Measurements from ENCODE around the gene PAQR4. TPM values are rescaled to one million over a fixed set of nuclear protein-coding genes. Genes with fewer than 3 reads are reported as not detected.
A peak's percentile ranks its signal among the peaks of the same experiment; 100 is the strongest.

Gene PAQR4
- total RNA-seq, 3 donors from 2014 or later (not counting 1 experiment from before 2014, with no cell fraction given) = 2.9 to 4.4 (median 3.5) TPM

GRCh38 chr16:3017794-3018506, 48.8 kb downstream of the PAQR4 start, which contains the start of gene CLDN6:
CLDN6 (minus strand) TSS chr16:3018183; CDS start chr16:3016021, 2,162 bp downstream.
- ATAC-seq (no peak), DNase-seq (peak in 1 of 2 donors; percentile 57)
- H3K4me3 Mint-ChIP-seq = no peak within 1 kb of the TSS
- peaks cover 23 to 38% of the 10 kb centered on the region in 2 donors for H3K4me1 Mint-ChIP-seq
- no peak for TF ChIP-seq CTCF (IDR thresholded peaks at IDR 0.05)
- peaks cover 0 to 5% of the 10 kb centered on the region in 2 donors for H3K27me3 Mint-ChIP-seq (ENCODE audit: low read depth in 2 of 2)
- no peaks in the 10 kb centered on the region for H3K9me3 ChIP-seq (ENCODE audit: control insufficient read depth, insufficient read depth, low read length)
- no peaks in the 10 kb centered on the region for H3K9me3 Mint-ChIP-seq
- 20% methylated on average over 50 of the region's 52 CpGs for WGBS (ENCODE audit: insufficient coverage)
- no peak within 1 kb of the TSS for H3K27ac ChIP-seq (ENCODE audit: low read length)
- intact Hi-C loops (cut with micrococcal nuclease) = no loop called here
- no peaks in the 10 kb centered on the region for H3K36me3 ChIP-seq (ENCODE audit: control insufficient read depth, insufficient read depth, low read length)
- peaks cover 6% of the 10 kb centered on the region for H3K27me3 ChIP-seq (ENCODE audit: control insufficient read depth, insufficient read depth, low read length)
- H3K36me3 Mint-ChIP-seq = no peaks in the 10 kb centered on the region
- no peak within 1 kb of the TSS for H3K27ac Mint-ChIP-seq
- H3K4me3 ChIP-seq (ENCODE audit: low read length) = no peak within 1 kb of the TSS
- H3K4me1 ChIP-seq (ENCODE audit: control insufficient read depth, insufficient read depth, low read length) = peaks cover 47% of the 10 kb centered on the region

- Histone ChIP-seq H3K27ac (ENCODE audit: low read length) (no peak overlapping the region), H3K27me3 (ENCODE audit: control insufficient read depth, insufficient read depth, low read length) (peaks cover 6% of the 10 kb centered on the region), H3K4me1 (ENCODE audit: control insufficient read depth, insufficient read depth, low read length) (peaks cover 61% of the 10 kb centered on the region), H3K9me3 (ENCODE audit: control insufficient read depth, insufficient read depth, low read length) (no peaks in the 10 kb centered on the region), H3K4me3 (ENCODE audit: low read length) (peak overlapping the region; percentile 40), H3K36me3 (ENCODE audit: control insufficient read depth, insufficient read depth, low read length) (no peaks in the 10 kb centered on the region)
- ATAC-seq (no peak), DNase-seq (no peak)
- intact Hi-C loops (cut with micrococcal nuclease) = no loop called here
- Mint-ChIP-seq H3K36me3 (no peaks in the 10 kb centered on the region), H3K4me3 (peak overlapping the region; percentile 92), H3K27me3 (ENCODE audit: low read depth in 2 of 2) (no peaks in the 10 kb centered on the region), H3K27ac (peak overlapping the region; percentile 65 to 91), H3K9me3 (no peaks in the 10 kb centered on the region), H3K4me1 (peaks cover 35 to 54% of the 10 kb centered on the region in 2 donors)
- 32% methylated on average over 39 of the region's 40 CpGs for WGBS (ENCODE audit: insufficient coverage)
- no peak for TF ChIP-seq CTCF (IDR thresholded peaks at IDR 0.05)
These were observed 50.6 kb downstream of the PAQR4 start for GRCh38 chr16:3019594-3020246.

GRCh38 chr16:3020247-3020603, 51.1 kb downstream of the PAQR4 start, which contains the start of gene TNFRSF12A:
TNFRSF12A (plus strand) TSS chr16:3020368; CDS start chr16:3020398, 30 bp downstream.
- peaks cover 35 to 54% of the 10 kb centered on the region in 2 donors for H3K4me1 Mint-ChIP-seq

More at GRCh38 chr16:3020247-3020603, 51.1 kb downstream of the PAQR4 start, which contains the start of gene TNFRSF12A:
- Mint-ChIP-seq H3K9me3 (no peaks in the 10 kb centered on the region), H3K27ac (peak within 1 kb of the TSS; percentile 91 to 92), H3K27me3 (ENCODE audit: low read depth in 2 of 2) (no peaks in the 10 kb centered on the region), H3K36me3 (no peaks in the 10 kb centered on the region), H3K4me3 (peak within 1 kb of the TSS; percentile 92)
- DNase-seq (peak; percentile 70 to 83), ATAC-seq (peak; percentile 25 to 64 (median 48))
- no peak for TF ChIP-seq CTCF (IDR thresholded peaks at IDR 0.05)
- Histone ChIP-seq H3K4me1 (ENCODE audit: control insufficient read depth, insufficient read depth, low read length) (peaks cover 63% of the 10 kb centered on the region), H3K4me3 (ENCODE audit: low read length) (peak within 1 kb of the TSS; percentile 52), H3K36me3 (ENCODE audit: control insufficient read depth, insufficient read depth, low read length) (no peaks in the 10 kb centered on the region), H3K27me3 (ENCODE audit: control insufficient read depth, insufficient read depth, low read length) (peaks cover 6% of the 10 kb centered on the region), H3K9me3 (ENCODE audit: control insufficient read depth, insufficient read depth, low read length) (no peaks in the 10 kb centered on the region), H3K27ac (ENCODE audit: low read length) (peak within 1 kb of the TSS; percentile 41)
- intact Hi-C loops (cut with micrococcal nuclease) = no loop called here
- WGBS (ENCODE audit: insufficient coverage) = under 1% methylated on average over 49 of the region's 49 CpGs

All from natural killer cell (primary cell).